GM12878 (cell line): ENCODE results near the gene PABPC1L. TPM values are rescaled to one million over a fixed set of nuclear protein-coding genes. Genes with fewer than 3 reads are reported as not detected.

ENCODE experiments used
- ATAC-seq: fragments of 200-7000 bp; cut with Tn5 transposase; 3 replicates; pipeline ENCODE4 v1.9.1; 2020; ENCODE audit warnings: mild to moderate bottlenecking, moderate library complexity
- Bru-seq: library from RNA; stranded (reverse); fragments of 400-500 nt; gene quantifications from one replicate; lab custom pipeline; 2021; lab: Mats Ljungman, UMichigan
- BruChase-seq, 2 experiments: library from RNA; stranded (reverse); fragments of 400-500 nt; gene quantifications; one replicate each; lab custom pipeline; 2021; lab: Mats Ljungman, UMichigan
- BruUV-seq: library from RNA; stranded (reverse); fragments of 400-500 nt; replicated peaks from 2 replicates; lab custom pipeline; 2021; lab: Mats Ljungman, UMichigan
- CTCF ChIA-PET: fragments of 300-600 bp; sonication (Branson Sonifier 250); formaldehyde crosslinking; extraction: SDS; loops from one replicate; lab custom pipeline; 2021; ENCODE audit warnings: inconsistent platforms; lab: Yijun Ruan, JAX
- POLR2A ChIA-PET: fragments of 350-600 bp; formaldehyde crosslinking; extraction: SDS; loops from one replicate; lab custom pipeline; 2021; ENCODE audit warnings: inconsistent platforms; lab: Charles Lee
- RAD21 ChIA-PET: fragments of 300-600 bp; sonication (Branson Sonifier 250); formaldehyde crosslinking; loops from one replicate; lab custom pipeline; 2023; ENCODE audit warnings: antibody characterized with exemption; ENCODE audit not compliant: unreplicated experiment; lab: Charles Lee
- SMC1A ChIA-PET: fragments of 300-600 bp; sonication (Branson Sonifier 250); formaldehyde crosslinking; loops from one replicate; lab custom pipeline; 2023; ENCODE audit not compliant: unreplicated experiment, uncharacterized antibody; lab: Charles Lee
- DNase-seq: peaks from one replicate; pipeline ENCODE4 v3.0.0-alpha.2; 2011; ENCODE audit warnings: low read depth, low spot score
- FAIRE-seq: peaks from 3 replicates; lab custom pipeline; 2011; peaks lifted over from hg19 to GRCh38; lab: Jason Lieb, UNC
- H2AFZ ChIP-seq: 2 replicates; pipeline ENCODE4 v1.6.0; 2011; ENCODE audit warnings: low read depth, low read length, control low read depth; ENCODE audit not compliant: control insufficient read depth
- H3K27ac ChIP-seq: 2 replicates; pipeline ENCODE4 v1.5.1; 2011; ENCODE audit warnings: control low read depth; ENCODE audit not compliant: control insufficient read depth, insufficient read depth
- H3K27me3 ChIP-seq, 2 experiments: replicated peaks in 1 of 2; 2 replicates each; pipeline versions ENCODE4 v1.6.0 to v1.6.1; 2011; ENCODE audit warnings: low read length in 1 of 2; ENCODE audit not compliant: control insufficient read depth in 2 of 2, insufficient read depth in 2 of 2
- H3K36me3 ChIP-seq, 2 experiments: 2 replicates each; pipeline ENCODE4 v1.5.1; 2011; ENCODE audit warnings: low read length in 1 of 2; ENCODE audit not compliant: control insufficient read depth in 2 of 2, insufficient read depth in 2 of 2
- H3K4me1 ChIP-seq: 2 replicates; pipeline ENCODE4 v1.6.1; 2011; ENCODE audit warnings: mild to moderate bottlenecking, low read length, moderate library complexity, mixed read lengths; ENCODE audit not compliant: control insufficient read depth, insufficient read depth
- H3K4me2 ChIP-seq: 2 replicates; pipeline ENCODE4 v1.6.0; 2011; ENCODE audit warnings: control low read depth; ENCODE audit not compliant: control insufficient read depth, insufficient read depth
- H3K4me3 ChIP-seq: fragments of 200-600 bp; sonication (generic); 2 replicates; pipeline ENCODE4 v1.5.1; 2016
- H3K79me2 ChIP-seq: 2 replicates; pipeline ENCODE4 v1.6.0; 2011; ENCODE audit warnings: low read length; ENCODE audit not compliant: control insufficient read depth, insufficient read depth
- H3K9ac ChIP-seq: 2 replicates; pipeline ENCODE4 v1.8.0; 2011; ENCODE audit warnings: low read length, control low read depth, mixed read lengths; ENCODE audit not compliant: control insufficient read depth, insufficient read depth
- H3K9me3 ChIP-seq: replicated peaks from 3 replicates; pipeline ENCODE4 v1.5.1; 2011; ENCODE audit warnings: mild to moderate bottlenecking, low read length; ENCODE audit not compliant: control insufficient read depth, insufficient read depth
- H4K20me1 ChIP-seq: 2 replicates; pipeline ENCODE4 v1.6.0; 2011; ENCODE audit not compliant: control insufficient read depth, insufficient read depth
- CHD1 ChIP-seq: IDR thresholded peaks from 2 replicates; pipeline ENCODE4 v1.6.1; 2012; ENCODE audit warnings: low read depth, low read length, improper control_type of control experiment
- CREB1 ChIP-seq: IDR thresholded peaks from 2 replicates; pipeline ENCODE4 v1.6.1; 2012; ENCODE audit warnings: low read depth, mild to moderate bottlenecking, inconsistent platforms
- EGR1 ChIP-seq, 2 experiments: IDR thresholded peaks; 1 replicate in 1 of 2; 2 replicates in 1 of 2; pipeline ENCODE4 v1.6.1; 2011 to 2012; ENCODE audit warnings: low read depth in 2 of 2, low read length in 2 of 2, borderline replicate concordance in 1 of 2, mild to moderate bottlenecking in 1 of 2, moderate library complexity in 1 of 2
- NR2C2 ChIP-seq: IDR thresholded peaks from 2 replicates; pipeline ENCODE4 v1.6.1; 2011; ENCODE audit warnings: borderline replicate concordance, low read depth; ENCODE audit not compliant: control insufficient read depth, insufficient read length
- NRF1 ChIP-seq: conservative IDR thresholded peaks from 2 replicates; pipeline ENCODE4 v1.6.1; 2011; ENCODE audit warnings: mild to moderate bottlenecking, low read depth, low read length, improper control_type of control experiment
- RAD21 ChIP-seq: IDR thresholded peaks from 2 replicates; pipeline ENCODE4 v1.6.1; 2011; ENCODE audit warnings: mild to moderate bottlenecking, low read depth, low read length, moderate library complexity; ENCODE audit not compliant: insufficient read depth
- RCOR1 ChIP-seq: conservative IDR thresholded peaks from 2 replicates; pipeline ENCODE4 v1.6.1; 2012; ENCODE audit warnings: low read depth, low read length, improper control_type of control experiment
- RFX5 ChIP-seq: IDR thresholded peaks from 2 replicates; pipeline ENCODE4 v1.6.1; 2011; ENCODE audit warnings: low read depth, low read length, improper control_type of control experiment
- RUNX3 ChIP-seq: IDR thresholded peaks from 2 replicates; pipeline ENCODE4 v1.6.1; 2012; ENCODE audit warnings: low read length, inconsistent platforms
- SREBF1 ChIP-seq: IDR thresholded peaks from 2 replicates; pipeline ENCODE4 v1.6.1; 2012; ENCODE audit warnings: mild to moderate bottlenecking, low read length
- SUPT20H ChIP-seq: IDR thresholded peaks from 2 replicates; pipeline ENCODE4 v1.6.1; 2011; ENCODE audit warnings: low read depth, mild to moderate bottlenecking, low read length, moderate library complexity, borderline replicate concordance; ENCODE audit not compliant: control insufficient read depth
- SUZ12 ChIP-seq: fragments of 200-600 bp; sonication (generic); IDR thresholded peaks from one replicate; pipeline ENCODE4 v1.6.1; 2018; ENCODE audit warnings: antibody characterized with exemption, mild to moderate bottlenecking; ENCODE audit not compliant: unreplicated experiment
- ZNF24 ChIP-seq: fragments of 450-650 bp; IDR thresholded peaks from 2 replicates; pipeline ENCODE4 v1.6.1; 2017; ENCODE audit warnings: antibody characterized with exemption, mild to moderate bottlenecking
- WGBS: methylation state at CpG from one replicate; pipeline ENCODE4 v1.1.6; 2016; ENCODE audit warnings: low lambda C conversion rate; ENCODE audit not compliant: insufficient replicate concordance, insufficient coverage; ENCODE audit errors: missing lambda C conversion rate; 5-methylcytosine and 5-hydroxymethylcytosine counted together
- in situ Hi-C: fragments of 300-500 bp; cut with MboI; formaldehyde crosslinking; loops from 9 replicates; pipeline ENCODE4 v1.14.3; 2018; ENCODE audit warnings: mixed read lengths
- intact Hi-C: fragments of 100-400 bp; cut with micrococcal nuclease; formaldehyde crosslinking; loops from one replicate; pipeline ENCODE4 v1.14.2; 2022; ENCODE audit not compliant: unreplicated experiment
- long read RNA-seq, 2 experiments: library from polyadenylated mRNA; unstranded; transcript quantifications; one replicate each; pipeline ENCODE4 v2.0.0, GENCODE V29; 2019 to 2020
- polyA minus RNA-seq, 3 experiments: library from RNA; depleted of rRNA, polyadenylated mRNA; stranded (reverse); fragments of >200 nt; gene quantifications; 2 replicates each; pipeline ENCODE4 v1.2.3, GENCODE V29; 2011
- polyA plus RNA-seq, 11 experiments: library from polyadenylated mRNA; depleted of rRNA in 4 of 11; unstranded in 6 of 11; stranded (reverse) in 5 of 11; fragments of >200 nt; fragmentation: Nextera tagmentation in 4 of 11; fragmentation: Illumina TruSeq in 1 of 11; extraction: Ambion mirVana in 4 of 11; extraction: Trizol in 1 of 11; gene quantifications; 1 replicate in 1 of 11; 2 replicates in 10 of 11; pipeline versions ENCODE4 v1.2.1 to v1.2.3, GENCODE V29; 2011 to 2016; ENCODE audit warnings: inconsistent platforms in 2 of 11, missing spikeins in 2 of 11, low read depth in 1 of 11
- total RNA-seq, 4 experiments: library from RNA; depleted of rRNA in 3 of 4; stranded (reverse); fragments of >200 nt in 3 of 4; fragmentation: Illumina TruSeq in 1 of 4; extraction: Trizol in 1 of 4; gene quantifications; 2 replicates each; pipeline versions ENCODE4 v1.2.1 to v1.2.3, GENCODE V29; 2013 to 2021
- TF ChIP-seq, protein P1 (sequence below): fragments of 450-650 bp; formaldehyde crosslinking; IDR thresholded peaks from 2 replicates; pipeline ENCODE4 v1.5.0; 2022; ENCODE audit warnings: mild to moderate bottlenecking, missing genetic modification characterization

Gene PABPC1L
- 156 and 164 TPM in 2 replicates for total RNA-seq (2013; cell fraction: nucleolus; rRNA removed)
- total RNA-seq (2014; rRNA removed), result 9.8 and 14.2 TPM in 2 replicates
- total RNA-seq (2014; rRNA removed; fragmentation: Illumina TruSeq; extraction: Trizol), result 9.5 and 11.1 TPM in 2 replicates
- 29.0 and 35.0 TPM in 2 replicates for total RNA-seq (2021)
- polyA plus RNA-seq (2011; ENCODE audit: low read depth), result 26.7 TPM
- polyA plus RNA-seq (2011; rRNA removed), result 57.7 and 66.8 TPM in 2 replicates
- 61.4 and 79.4 TPM in 2 replicates for polyA plus RNA-seq (2011; cell fraction: cytosol; rRNA removed)
- polyA plus RNA-seq (2011; cell fraction: nucleus; rRNA removed), result 337 and 458 TPM in 2 replicates
- polyA plus RNA-seq (2012), result 36.5 and 38.1 TPM in 2 replicates
- 20.8 and 31.7 TPM in 2 replicates for polyA plus RNA-seq (2014; fragmentation: Illumina TruSeq; extraction: Trizol)
- polyA plus RNA-seq (2014; fragmentation: Nextera tagmentation; extraction: Ambion mirVana), result 1 to 10 TPM; 6.1 to 7.1 TPM
- polyA plus RNA-seq (2014; rRNA removed), result 60.8 and 69.2 TPM in 2 replicates
- polyA plus RNA-seq (2016; fragmentation: Nextera tagmentation; extraction: Ambion mirVana), result 1 to 10 TPM; 7.8 to 8.6 TPM
- polyA minus RNA-seq (2011; rRNA and poly(A)+ RNA removed), result 14.6 and 22.4 TPM in 2 replicates
- polyA minus RNA-seq (2011; cell fraction: cytosol; rRNA and poly(A)+ RNA removed), result 5.7 and 7.5 TPM in 2 replicates
- 28.2 and 46.6 TPM in 2 replicates for polyA minus RNA-seq (2011; cell fraction: nucleus; rRNA and poly(A)+ RNA removed)
- Bru-seq, nascent RNA, result percentile 56 among the genes with signal in this experiment
- BruChase-seq, experiment 1, labeled RNA remaining after a 6-hour chase, result percentile 65 among the genes with signal in this experiment
- BruChase-seq, experiment 2, labeled RNA remaining after a 2-hour chase, result percentile 63 among the genes with signal in this experiment
- long read RNA-seq, experiment 1, result 0 reads
- long read RNA-seq, experiment 2, partial matches to known transcripts, result 1 of 9 reads
- long read RNA-seq, experiment 2, other reads (novel, unspliced or antisense), result 7 of 9 reads

DNA sequence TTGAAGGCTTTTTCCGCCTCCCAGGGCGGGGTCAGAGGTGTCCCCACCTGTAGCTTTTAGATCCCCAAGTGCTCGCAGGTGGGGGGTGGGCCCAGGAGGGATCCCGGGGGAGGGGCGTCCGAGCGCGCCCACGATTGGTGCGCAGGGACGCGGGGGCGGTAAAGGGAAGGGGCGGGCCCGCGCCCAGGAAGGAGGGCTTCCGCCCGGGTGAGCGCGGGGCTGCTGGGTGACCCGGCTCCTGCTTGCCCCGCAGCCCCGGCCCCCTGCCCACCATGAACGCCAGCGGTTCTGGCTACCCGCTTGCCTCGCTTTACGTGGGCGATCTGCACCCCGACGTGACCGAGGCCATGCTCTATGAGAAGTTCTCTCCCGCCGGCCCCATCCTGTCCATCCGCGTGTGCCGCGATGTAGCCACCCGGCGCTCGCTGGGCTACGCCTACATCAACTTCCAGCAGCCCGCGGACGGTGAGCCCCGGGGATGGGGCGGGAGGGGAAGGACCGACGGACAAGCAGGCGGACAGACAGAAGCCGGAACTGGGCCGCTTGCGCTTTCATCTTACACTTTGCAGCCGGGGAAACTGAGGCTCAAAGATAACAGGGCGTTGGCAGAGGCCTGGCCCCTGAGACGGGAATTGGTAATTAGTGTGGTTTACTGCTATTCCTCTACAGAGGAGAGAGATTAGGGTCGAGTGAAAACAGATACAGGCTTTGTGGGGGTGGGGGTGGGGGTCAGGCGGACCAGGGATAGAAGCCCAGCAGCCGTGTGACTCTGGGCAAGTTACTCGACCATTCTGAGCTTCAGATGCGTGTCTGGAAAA, at the start of gene PABPC1L:
TSS of gene PABPC1L (plus strand) at position 189 of the 818 bp plus-strand sequence. CDS start at position 273, 84 bp downstream.
- Histone ChIP-seq H2AFZ (peak within 1 kb of the TSS; percentile 70), H3K36me3 (peaks cover 5 to 14% of the 10 kb centered on the region in 2 experiments; a peak in 3 of 4 replicates), H3K9ac (peak within 1 kb of the TSS; percentile 41), H3K4me3 (peak within 1 kb of the TSS; percentile 91), H4K20me1 (no peaks in the 10 kb centered on the region), H3K79me2 (no peaks in the 10 kb centered on the region), H3K4me2 (peak within 1 kb of the TSS; percentile 81), H3K27me3 (no peaks in the 10 kb centered on the region), H3K4me1 (peaks cover 3% of the 10 kb centered on the region), H3K9me3 (no peaks in the 10 kb centered on the region), H3K27ac (no peak within 1 kb of the TSS; the same call in 1 of the 2 replicates)
- in situ Hi-C loops, result no loop called here
- POLR2A ChIA-PET, result interaction anchor here (0.6 to 1.7 kb wide), 8 partner anchors 14 to 353 kb away, joined by 3 to 10 read pairs (median 5); partner anchors contain the start of genes STK4 and YWHAB
- FAIRE-seq (no peak), ATAC-seq (peak; percentile 98), DNase-seq (peak; percentile 13)
- intact Hi-C loops, result loop anchor here (5.0 kb wide), 1 partner anchor 187 kb away; no protein-coding TSS in a partner anchor
- 3% methylated on average over 46 of the region's 61 CpGs for WGBS
- SMC1A ChIA-PET, result interaction anchor here (0.9 to 3.6 kb wide), 9 partner anchors 14 to 202 kb away, joined by 3 to 18 read pairs (median 4); partner anchors contain the start of gene TOMM34
- CTCF ChIA-PET, result interaction anchor here (0.6 to 5.2 kb wide), 12 partner anchors 12 to 464 kb away, joined by 3 to 30 read pairs (median 3); no protein-coding TSS in a partner anchor
- RAD21 ChIA-PET, result interaction anchor here (0.6 to 1.3 kb wide), 10 partner anchors 15 to 124 kb away, joined by 3 to 7 read pairs (median 4); partner anchors contain the start of genes TOMM34 and YWHAB
- BruUV-seq, result no TSS peak
- TF ChIP-seq RAD21 (no peak), NRF1 (no peak), SREBF1 (no peak), NR2C2 (no peak), SUZ12 (no peak), ZNF24 (no peak), CHD1 (no peak), EGR1 (IDR thresholded peaks at IDR 0.05; ENCODE audit: borderline replicate concordance in 1 of 2, low read depth in 2 of 2, low read length in 2 of 2) (peak in 1 of 2 experiments; percentile 99; a peak in 2 of 3 replicates), RFX5 (no peak), RUNX3 (0 out of 2 replicates have a peak, but pooled peaks have one; percentile 3), RCOR1 (no peak), SUPT20H (no peak), CREB1 (0 out of 2 replicates have a peak, but pooled peaks have one; percentile 35)
- TF ChIP-seq, protein P1, sequence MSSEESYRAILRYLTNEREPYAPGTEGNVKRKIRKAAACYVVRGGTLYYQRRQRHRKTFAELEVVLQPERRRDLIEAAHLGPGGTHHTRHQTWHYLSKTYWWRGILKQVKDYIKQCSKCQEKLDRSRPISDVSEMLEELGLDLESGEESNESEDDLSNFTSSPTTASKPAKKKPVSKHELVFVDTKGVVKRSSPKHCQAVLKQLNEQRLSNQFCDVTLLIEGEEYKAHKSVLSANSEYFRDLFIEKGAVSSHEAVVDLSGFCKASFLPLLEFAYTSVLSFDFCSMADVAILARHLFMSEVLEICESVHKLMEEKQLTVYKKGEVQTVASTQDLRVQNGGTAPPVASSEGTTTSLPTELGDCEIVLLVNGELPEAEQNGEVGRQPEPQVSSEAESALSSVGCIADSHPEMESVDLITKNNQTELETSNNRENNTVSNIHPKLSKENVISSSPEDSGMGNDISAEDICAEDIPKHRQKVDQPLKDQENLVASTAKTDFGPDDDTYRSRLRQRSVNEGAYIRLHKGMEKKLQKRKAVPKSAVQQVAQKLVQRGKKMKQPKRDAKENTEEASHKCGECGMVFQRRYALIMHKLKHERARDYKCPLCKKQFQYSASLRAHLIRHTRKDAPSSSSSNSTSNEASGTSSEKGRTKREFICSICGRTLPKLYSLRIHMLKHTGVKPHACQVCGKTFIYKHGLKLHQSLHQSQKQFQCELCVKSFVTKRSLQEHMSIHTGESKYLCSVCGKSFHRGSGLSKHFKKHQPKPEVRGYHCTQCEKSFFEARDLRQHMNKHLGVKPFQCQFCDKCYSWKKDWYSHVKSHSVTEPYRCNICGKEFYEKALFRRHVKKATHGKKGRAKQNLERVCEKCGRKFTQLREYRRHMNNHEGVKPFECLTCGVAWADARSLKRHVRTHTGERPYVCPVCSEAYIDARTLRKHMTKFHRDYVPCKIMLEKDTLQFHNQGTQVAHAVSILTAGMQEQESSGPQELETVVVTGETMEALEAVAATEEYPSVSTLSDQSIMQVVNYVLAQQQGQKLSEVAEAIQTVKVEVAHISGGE, result no peak
